EL (cell line): ENCODE measurements around the gene ZBTB16.

Experiments used
- DNase-seq: peaks from one replicate; pipeline ENCODE4 v3.0.0-alpha.2; 2016

Gene ZBTB16

GRCh38 chr11:114193730-114194679 lies 134.5 kb downstream of the ZBTB16 start:
- DNase-seq: no peak

- no peak for DNase-seq
Observed at GRCh38 chr11:114194702-114195101, 135.2 kb downstream of the ZBTB16 start.

GRCh38 chr11:114195151-114195550 lies 135.6 kb downstream of the ZBTB16 start:
- no peak for DNase-seq

- no peak for DNase-seq
Observed at GRCh38 chr11:114195981-114196731, 136.6 kb downstream of the ZBTB16 start.

GRCh38 chr11:114196997-114197703 lies 137.6 kb downstream of the ZBTB16 start:
- no peak for DNase-seq

- DNase-seq: peak; percentile 6
Observed at GRCh38 chr11:114197799-114198500, 138.4 kb downstream of the ZBTB16 start.

- no peak for DNase-seq
Observed at GRCh38 chr11:114199051-114199450, 139.5 kb downstream of the ZBTB16 start.

GRCh38 chr11:114200351-114201133 lies 141.0 kb downstream of the ZBTB16 start:
- DNase-seq: no peak

- no peak for DNase-seq
Observed at GRCh38 chr11:114201219-114201618, 141.7 kb downstream of the ZBTB16 start.

GRCh38 chr11:114202011-114202609 lies 142.6 kb downstream of the ZBTB16 start:
- no peak for DNase-seq

- no peak for DNase-seq
Observed at GRCh38 chr11:114207096-114207495, 147.6 kb downstream of the ZBTB16 start.

GRCh38 chr11:114208377-114208776 lies 148.9 kb downstream of the ZBTB16 start:
- DNase-seq: no peak

- DNase-seq: no peak
Observed at GRCh38 chr11:114209343-114209742, 149.8 kb downstream of the ZBTB16 start.

GRCh38 chr11:114209904-114210303 lies 150.4 kb downstream of the ZBTB16 start:
- DNase-seq: no peak

GRCh38 chr11:114211444-114212121 lies 152.1 kb downstream of the ZBTB16 start:
- no peak for DNase-seq

- no peak for DNase-seq
Observed at GRCh38 chr11:114213622-114214021, 154.1 kb downstream of the ZBTB16 start.

- no peak for DNase-seq
Observed at GRCh38 chr11:114215428-114215827, 155.9 kb downstream of the ZBTB16 start.

- no peak for DNase-seq
Observed at GRCh38 chr11:114215871-114216795, 156.6 kb downstream of the ZBTB16 start.

- DNase-seq: no peak
Observed at GRCh38 chr11:114216796-114217180, 157.3 kb downstream of the ZBTB16 start.

- no peak for DNase-seq
Observed at GRCh38 chr11:114218508-114218907, 159.0 kb downstream of the ZBTB16 start.
